ENCODE data around the gene CEPT1.
"Not testable (repeated sequence)": the region's sequence is repeated elsewhere in the genome, so short reads cannot be mapped to it uniquely, and the experiment has no call there.

The CEPT1 gene

GRCh38 chr1:111212634-111213335 is 72.8 kb downstream of the CEPT1 start:
- no peak for DNase-seq

- DNase-seq, result no peak
These were observed 73.4 kb downstream of the CEPT1 start for GRCh38 chr1:111213412-111213811.

- DNase-seq, result no peak
These were observed 74.2 kb downstream of the CEPT1 start for GRCh38 chr1:111214074-111214801.

GRCh38 chr1:111214884-111215283 is 74.9 kb downstream of the CEPT1 start:
- DNase-seq, result no peak

- not testable (repeated sequence) for DNase-seq
These were observed 75.3 kb downstream of the CEPT1 start for GRCh38 chr1:111215285-111215684.

GRCh38 chr1:111216751-111217150 is 76.7 kb downstream of the CEPT1 start:
- no peak for DNase-seq

- no peak for DNase-seq
These were observed 77.3 kb downstream of the CEPT1 start for GRCh38 chr1:111217183-111217910.

GRCh38 chr1:111218701-111219556 is 78.9 kb downstream of the CEPT1 start:
- DNase-seq, result no peak

GRCh38 chr1:111219557-111220286 is 79.7 kb downstream of the CEPT1 start:
- DNase-seq, result no peak

- DNase-seq, result no peak
These were observed 80.4 kb downstream of the CEPT1 start for GRCh38 chr1:111220302-111220890.

GRCh38 chr1:111221276-111221632 is 81.2 kb downstream of the CEPT1 start:
- DNase-seq, result no peak

GRCh38 chr1:111221633-111222291 is 81.7 kb downstream of the CEPT1 start:
- peak; percentile 54 for DNase-seq

GRCh38 chr1:111222308-111223125 is 82.5 kb downstream of the CEPT1 start:
- DNase-seq, result peak; percentile 82

GRCh38 chr1:111223126-111223685 is 83.2 kb downstream of the CEPT1 start:
- DNase-seq, result no peak

- DNase-seq, result no peak
These were observed 85.1 kb downstream of the CEPT1 start for GRCh38 chr1:111225091-111225490.

- DNase-seq, result peak; percentile 35
These were observed 85.8 kb downstream of the CEPT1 start for GRCh38 chr1:111225717-111226400.

- DNase-seq, result no peak
These were observed 87.4 kb downstream of the CEPT1 start, which contains the start of gene CHI3L2 for GRCh38 chr1:111227434-111227833. CHI3L2 (plus strand) TSS chr1:111227713; CDS start chr1:111227730, 17 bp downstream.

- DNase-seq, result no peak
These were observed 88.1 kb downstream of the CEPT1 start for GRCh38 chr1:111227851-111228747.

All from activated gamma-delta T cell treated with Interleukin-2 at 50 U/mL for 16 hours (primary cell).